Measurements from ENCODE around the gene TMCC1. TPM values are rescaled to one million over a fixed set of nuclear protein-coding genes. Genes with fewer than 3 reads are reported as not detected.
A peak's percentile ranks its signal among the peaks of the same experiment; 100 is the strongest.

The TMCC1 gene
- total RNA-seq, 2 donors from 2014 or later, result 41.0 to 51.1 TPM

DNA sequence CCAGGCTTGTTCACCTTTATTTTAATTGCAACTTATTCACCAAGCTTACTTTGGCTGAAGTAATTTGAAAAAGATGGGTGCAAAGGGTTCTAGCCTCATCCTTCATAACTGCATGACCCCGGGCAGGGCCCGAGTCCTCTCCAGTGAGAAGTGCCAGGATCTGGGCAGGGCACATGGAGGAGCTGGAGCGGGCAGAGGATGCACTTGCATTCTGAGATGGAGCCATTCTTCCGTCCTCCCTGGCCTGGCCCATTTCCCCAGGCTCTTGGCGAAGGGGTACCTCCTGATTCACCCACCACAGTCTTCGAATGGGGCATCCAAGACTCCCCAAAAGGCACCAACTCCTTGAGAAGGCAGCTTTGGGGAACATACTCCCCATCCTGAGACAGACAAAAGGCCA, 264.5 kb downstream of the TMCC1 start:
- no peaks in the 10 kb centered on the region for H3K27me3 ChIP-seq (ENCODE audit: control insufficient read depth, insufficient read depth, low read length, poor library complexity, severe bottlenecking)
- Mint-ChIP-seq H3K9me3 (no peaks in the 10 kb centered on the region), H3K27me3 (ENCODE audit: insufficient read depth) (no peaks in the 10 kb centered on the region), H3K27ac (no peak overlapping the region), H3K4me1 (peaks cover 18% of the 10 kb centered on the region), H3K4me3 (no peak overlapping the region), H3K36me3 (ENCODE audit: low read depth) (no peaks in the 10 kb centered on the region)
- H3K4me3 ChIP-seq (ENCODE audit: low read length), result no peak overlapping the region
- H3K9ac ChIP-seq (ENCODE audit: extremely low read depth, low read length, poor library complexity, severe bottlenecking), result no peak overlapping the region
- H3K9me3 ChIP-seq (ENCODE audit: control insufficient read depth, low read length), result no peaks in the 10 kb centered on the region
- peak; percentile 39 for DNase-seq
- TF ChIP-seq, protein P1, sequence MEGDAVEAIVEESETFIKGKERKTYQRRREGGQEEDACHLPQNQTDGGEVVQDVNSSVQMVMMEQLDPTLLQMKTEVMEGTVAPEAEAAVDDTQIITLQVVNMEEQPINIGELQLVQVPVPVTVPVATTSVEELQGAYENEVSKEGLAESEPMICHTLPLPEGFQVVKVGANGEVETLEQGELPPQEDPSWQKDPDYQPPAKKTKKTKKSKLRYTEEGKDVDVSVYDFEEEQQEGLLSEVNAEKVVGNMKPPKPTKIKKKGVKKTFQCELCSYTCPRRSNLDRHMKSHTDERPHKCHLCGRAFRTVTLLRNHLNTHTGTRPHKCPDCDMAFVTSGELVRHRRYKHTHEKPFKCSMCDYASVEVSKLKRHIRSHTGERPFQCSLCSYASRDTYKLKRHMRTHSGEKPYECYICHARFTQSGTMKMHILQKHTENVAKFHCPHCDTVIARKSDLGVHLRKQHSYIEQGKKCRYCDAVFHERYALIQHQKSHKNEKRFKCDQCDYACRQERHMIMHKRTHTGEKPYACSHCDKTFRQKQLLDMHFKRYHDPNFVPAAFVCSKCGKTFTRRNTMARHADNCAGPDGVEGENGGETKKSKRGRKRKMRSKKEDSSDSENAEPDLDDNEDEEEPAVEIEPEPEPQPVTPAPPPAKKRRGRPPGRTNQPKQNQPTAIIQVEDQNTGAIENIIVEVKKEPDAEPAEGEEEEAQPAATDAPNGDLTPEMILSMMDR (conservative IDR thresholded peaks at IDR 0.05), result no peak
- H3K27ac ChIP-seq (ENCODE audit: low read depth, low read length), result no peak overlapping the region
- 77 to 81% methylated on average over 6 of the region's 6 CpGs for WGBS, 2 experiments (ENCODE audit: insufficient coverage in 1 of 2, insufficient read length in 1 of 2)
- H3K36me3 ChIP-seq (ENCODE audit: control insufficient read depth, insufficient read depth, low read length), result no peaks in the 10 kb centered on the region
- H3K4me1 ChIP-seq (ENCODE audit: control insufficient read depth, insufficient read depth, low read length), result no peaks in the 10 kb centered on the region

DNA sequence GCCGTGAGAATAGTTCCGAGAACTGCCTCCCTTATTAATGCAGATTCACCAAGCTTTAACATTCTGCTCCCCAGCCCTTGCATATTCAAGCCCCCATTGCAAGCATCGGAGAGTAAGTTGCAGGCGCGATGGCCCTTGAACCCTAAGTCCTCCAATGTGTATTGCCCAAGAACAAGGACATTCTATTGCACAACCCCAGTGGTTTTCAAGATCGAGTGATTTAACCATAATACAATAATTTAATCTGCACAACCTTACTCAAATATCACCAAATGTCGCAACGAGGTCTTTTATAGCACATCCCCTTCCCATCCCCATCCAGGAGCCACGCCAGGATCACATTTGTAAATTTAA, 265.4 kb downstream of the TMCC1 start:
- Mint-ChIP-seq H3K9me3 (no peaks in the 10 kb centered on the region), H3K36me3 (ENCODE audit: low read depth) (no peaks in the 10 kb centered on the region), H3K27me3 (ENCODE audit: insufficient read depth) (no peaks in the 10 kb centered on the region), H3K4me3 (peak overlapping the region; percentile 77), H3K27ac (peak overlapping the region; percentile 98), H3K4me1 (peaks cover 16% of the 10 kb centered on the region)
- Histone ChIP-seq H3K27me3 (ENCODE audit: control insufficient read depth, insufficient read depth, low read length, poor library complexity, severe bottlenecking) (no peaks in the 10 kb centered on the region), H3K27ac (ENCODE audit: low read depth, low read length) (no peak overlapping the region), H3K9me3 (ENCODE audit: control insufficient read depth, low read length) (no peaks in the 10 kb centered on the region), H3K4me3 (ENCODE audit: low read length) (no peak overlapping the region), H3K36me3 (ENCODE audit: control insufficient read depth, insufficient read depth, low read length) (no peaks in the 10 kb centered on the region), H3K9ac (ENCODE audit: extremely low read depth, low read length, poor library complexity, severe bottlenecking) (no peak overlapping the region), H3K4me1 (ENCODE audit: control insufficient read depth, insufficient read depth, low read length) (no peaks in the 10 kb centered on the region)
- DNase-seq, result no peak
- TF ChIP-seq, protein P1 (conservative IDR thresholded peaks at IDR 0.05), result no peak
- 38 to 42% methylated on average over 6 to 8 of the region's 9 CpGs for WGBS, 2 experiments (ENCODE audit: insufficient coverage in 1 of 2, insufficient read length in 1 of 2)

DNA sequence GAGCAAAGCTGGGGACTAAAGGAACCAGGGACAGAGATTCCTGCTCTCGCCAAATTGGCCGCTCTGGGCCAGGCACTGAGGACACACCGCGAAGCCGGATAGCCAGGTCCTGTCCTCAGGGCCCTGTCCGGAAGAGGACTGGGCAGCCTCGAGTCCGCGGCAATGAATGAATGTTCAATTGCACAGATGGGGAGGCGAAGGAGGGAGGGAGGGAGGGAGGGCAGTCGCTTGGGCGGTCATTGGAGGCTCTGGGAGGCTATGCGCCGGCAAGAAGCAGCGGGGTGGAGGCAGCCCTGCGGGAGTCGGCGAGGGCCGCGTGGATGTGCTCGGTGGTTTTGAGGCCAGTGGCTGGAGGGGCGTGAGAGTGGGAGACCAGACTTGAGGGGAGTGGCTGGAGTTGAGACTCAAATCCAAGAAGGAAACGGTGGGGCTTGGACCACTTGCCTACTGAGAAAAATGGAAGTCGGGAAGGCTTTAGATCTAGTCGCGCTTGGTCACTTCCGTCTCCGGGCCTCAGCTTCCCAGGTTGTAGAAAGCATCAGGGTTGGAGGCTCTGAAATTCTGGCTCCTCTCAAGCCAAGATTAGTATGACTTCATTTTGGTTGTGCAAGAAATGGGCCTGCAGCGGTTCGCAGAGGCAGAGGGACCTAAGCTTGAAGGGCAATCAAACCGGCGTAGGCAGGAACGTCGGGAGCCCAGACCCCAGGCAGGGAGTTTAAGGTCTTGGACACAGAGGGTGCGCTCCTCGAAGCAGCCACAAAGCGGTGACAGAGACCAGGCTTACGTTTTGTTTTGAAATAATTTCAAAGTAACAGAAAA, 266.0 kb downstream of the TMCC1 start:
- no peaks in the 10 kb centered on the region for H3K4me1 ChIP-seq (ENCODE audit: control insufficient read depth, insufficient read depth, low read length)
- Mint-ChIP-seq H3K9me3 (no peaks in the 10 kb centered on the region), H3K36me3 (ENCODE audit: low read depth) (no peaks in the 10 kb centered on the region), H3K4me1 (peaks cover 16% of the 10 kb centered on the region), H3K27me3 (ENCODE audit: insufficient read depth) (no peaks in the 10 kb centered on the region), H3K4me3 (peak overlapping the region; percentile 77), H3K27ac (peak overlapping the region; percentile 98)
- TF ChIP-seq, protein P1 (conservative IDR thresholded peaks at IDR 0.05), result peak; percentile 93
- H3K4me3 ChIP-seq (ENCODE audit: low read length), result peak overlapping the region; percentile 85
- peak overlapping the region; percentile 64 for H3K9ac ChIP-seq (ENCODE audit: extremely low read depth, low read length, poor library complexity, severe bottlenecking)
- H3K27me3 ChIP-seq (ENCODE audit: control insufficient read depth, insufficient read depth, low read length, poor library complexity, severe bottlenecking), result no peaks in the 10 kb centered on the region
- peak overlapping the region; percentile 71 for H3K27ac ChIP-seq (ENCODE audit: low read depth, low read length)
- WGBS, 2 experiments (ENCODE audit: insufficient coverage in 1 of 2, insufficient read length in 1 of 2), result 9 to 10% methylated on average over 33 to 38 of the region's 38 CpGs
- H3K36me3 ChIP-seq (ENCODE audit: control insufficient read depth, insufficient read depth, low read length), result no peaks in the 10 kb centered on the region
- no peaks in the 10 kb centered on the region for H3K9me3 ChIP-seq (ENCODE audit: control insufficient read depth, low read length)
- DNase-seq, result peak; percentile 94

Data from endodermal cell (in vitro differentiated cells).